Esophagus squamous epithelium (tissue), 5 donors: ENCODE data around the gene TMEM190. TPM values are rescaled to one million over a fixed set of nuclear protein-coding genes. Genes with fewer than 3 reads are reported as not detected.

Experiments
- DNase-seq: peaks from one replicate; lab custom pipeline; 2025; lab: John Stamatoyannopoulos, UW
- H3K27ac ChIP-seq, 4 donors: fragments of 200-600 bp; sonication (generic); one replicate each; pipeline ENCODE4 v1.5.1; 2016 to 2019; ENCODE audit warnings: mild to moderate bottlenecking in 1 of 4
- H3K27me3 ChIP-seq, 4 donors: fragments of 200-600 bp; sonication (generic); 1 replicate in 3 of 4; 2 replicates in 1 of 4; pipeline versions ENCODE4 v1.5.1 to v1.6.0; 2017 to 2021; ENCODE audit warnings: antibody characterized with exemption in 1 of 4
- H3K36me3 ChIP-seq, 3 donors: fragments of 200-600 bp; sonication (generic); one replicate each; pipeline ENCODE4 v1.5.1; 2016 to 2019
- H3K4me1 ChIP-seq, 3 donors: fragments of 200-600 bp; sonication (generic); one replicate each; pipeline ENCODE4 v1.5.1; 2017 to 2019
- H3K4me3 ChIP-seq, 4 donors: fragments of 200-600 bp; sonication (generic); 1 replicate in 3 of 4; 2 replicates in 1 of 4; pipeline ENCODE4 v1.5.1; 2016 to 2019; ENCODE audit warnings: mild to moderate bottlenecking in 2 of 4, moderate library complexity in 1 of 4
- H3K9me3 ChIP-seq, 3 donors: fragments of 200-600 bp; sonication (generic); one replicate each; pipeline ENCODE4 v1.5.1; 2016 to 2019
- POLR2A ChIP-seq, 4 donors: fragments of 450-650 bp; IDR thresholded peaks; one replicate each; pipeline ENCODE4 v1.6.1; 2017; ENCODE audit warnings: antibody characterized with exemption in 4 of 4, mild to moderate bottlenecking in 4 of 4, moderate library complexity in 3 of 4
- WGBS, 2 donors: methylation state at CpG; one replicate each; pipeline ENCODE4 v1.1.5; 2018; 5-methylcytosine and 5-hydroxymethylcytosine counted together
- intact Hi-C: fragments of 100-400 bp; cut with DNase I; formaldehyde crosslinking; loops from one replicate; pipeline ENCODE4 v1.15.0; 2022
- total RNA-seq, 4 donors: library from RNA; depleted of rRNA; stranded (reverse); fragments of >200 nt; gene quantifications; one replicate each; pipeline ENCODE4 v1.1.0, GENCODE V29; 2016
- TF ChIP-seq, protein P1 (sequence below), 6 experiments: fragments of 450-650 bp in 4 of 6; fragments of 200-600 bp in 2 of 6; sonication (generic) in 2 of 6; IDR thresholded peaks; one replicate each; pipeline ENCODE4 v1.5.1; 2016 to 2019; ENCODE audit warnings: antibody characterized with exemption in 6 of 6, mild to moderate bottlenecking in 4 of 6, moderate library complexity in 4 of 6
- donor health status: DM: yes; HTN: yes; CAD: no.

Gene TMEM190
- total RNA-seq, 4 donors from 2014 or later = not detected

DNA sequence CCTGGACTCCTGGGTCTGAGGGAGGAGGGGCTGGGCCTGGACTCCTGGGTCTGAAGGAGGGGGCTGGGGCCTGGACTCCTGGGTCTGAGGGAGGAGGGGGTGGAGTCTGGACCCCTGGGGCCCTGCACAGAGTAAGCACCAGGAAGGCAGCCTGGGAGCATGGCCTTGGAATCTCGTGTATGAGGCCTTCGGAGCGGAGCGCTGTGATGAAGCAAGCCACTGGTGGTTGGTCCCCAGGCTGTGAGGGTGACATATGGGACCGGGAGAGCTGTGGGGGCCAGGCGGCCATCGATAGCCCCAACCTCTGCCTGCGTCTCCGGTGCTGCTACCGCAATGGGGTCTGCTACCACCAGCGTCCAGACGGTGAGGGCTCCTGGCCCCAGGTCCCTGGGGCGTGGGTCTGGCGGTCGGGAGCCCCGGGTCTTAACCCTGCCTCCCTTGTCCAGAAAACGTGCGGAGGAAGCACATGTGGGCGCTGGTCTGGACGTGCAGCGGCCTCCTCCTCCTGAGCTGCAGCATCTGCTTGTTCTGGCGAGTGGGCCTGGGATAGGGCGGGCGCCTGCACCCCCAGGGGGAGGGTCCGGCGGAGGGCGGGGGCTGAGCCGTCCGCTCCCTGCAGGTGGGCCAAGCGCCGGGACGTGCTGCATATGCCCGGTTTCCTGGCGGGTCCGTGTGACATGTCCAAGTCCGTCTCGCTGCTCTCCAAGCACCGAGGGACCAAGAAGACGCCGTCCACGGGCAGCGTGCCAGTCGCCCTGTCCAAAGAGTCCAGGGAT lies 918 bp downstream of the TMEM190 start:
- no peak for DNase-seq
- intact Hi-C loops = loop anchor here (10.0 kb wide), 1 partner anchor 73 kb away; no protein-coding TSS in a partner anchor
- TF ChIP-seq POLR2A (IDR thresholded peaks at IDR 0.05) = no peak
- TF ChIP-seq, protein P1, sequence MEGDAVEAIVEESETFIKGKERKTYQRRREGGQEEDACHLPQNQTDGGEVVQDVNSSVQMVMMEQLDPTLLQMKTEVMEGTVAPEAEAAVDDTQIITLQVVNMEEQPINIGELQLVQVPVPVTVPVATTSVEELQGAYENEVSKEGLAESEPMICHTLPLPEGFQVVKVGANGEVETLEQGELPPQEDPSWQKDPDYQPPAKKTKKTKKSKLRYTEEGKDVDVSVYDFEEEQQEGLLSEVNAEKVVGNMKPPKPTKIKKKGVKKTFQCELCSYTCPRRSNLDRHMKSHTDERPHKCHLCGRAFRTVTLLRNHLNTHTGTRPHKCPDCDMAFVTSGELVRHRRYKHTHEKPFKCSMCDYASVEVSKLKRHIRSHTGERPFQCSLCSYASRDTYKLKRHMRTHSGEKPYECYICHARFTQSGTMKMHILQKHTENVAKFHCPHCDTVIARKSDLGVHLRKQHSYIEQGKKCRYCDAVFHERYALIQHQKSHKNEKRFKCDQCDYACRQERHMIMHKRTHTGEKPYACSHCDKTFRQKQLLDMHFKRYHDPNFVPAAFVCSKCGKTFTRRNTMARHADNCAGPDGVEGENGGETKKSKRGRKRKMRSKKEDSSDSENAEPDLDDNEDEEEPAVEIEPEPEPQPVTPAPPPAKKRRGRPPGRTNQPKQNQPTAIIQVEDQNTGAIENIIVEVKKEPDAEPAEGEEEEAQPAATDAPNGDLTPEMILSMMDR (IDR thresholded peaks at IDR 0.05) = no peak
- H3K4me3 ChIP-seq = no peak overlapping the region
- no peaks in the 10 kb centered on the region for H3K9me3 ChIP-seq
- H3K27me3 ChIP-seq = peaks cover 0 to 56% (median 15%) of the 10 kb centered on the region in 4 donors
- H3K36me3 ChIP-seq = no peaks in the 10 kb centered on the region
- WGBS, 2 donors = 17 to 22% methylated on average over 3 to 7 of the region's 43 CpGs
- no peak overlapping the region for H3K27ac ChIP-seq
- peaks cover 0 to 35% (median 3%) of the 10 kb centered on the region in 3 donors for H3K4me1 ChIP-seq

DNA sequence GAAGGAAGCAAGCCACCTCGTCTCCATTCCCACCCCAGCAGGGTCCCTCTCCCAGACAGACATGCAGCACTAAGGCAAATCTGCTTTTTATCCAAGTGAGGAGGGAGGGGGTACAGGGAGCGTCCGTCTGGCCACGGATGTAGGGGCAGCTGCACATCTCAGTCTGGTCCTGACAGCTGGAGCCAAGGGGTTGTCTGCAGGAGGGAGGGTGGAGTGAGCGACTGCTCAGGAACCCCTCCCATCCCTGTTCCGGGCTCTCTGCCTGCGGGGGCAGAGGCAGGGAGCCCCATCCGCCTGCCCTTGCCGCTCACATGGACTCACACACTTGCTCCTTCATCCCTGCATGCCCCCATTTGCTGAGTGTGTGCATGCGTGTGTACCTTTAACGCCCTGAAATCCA lies 2.5 kb downstream of the TMEM190 start:
- TF ChIP-seq, protein P1 (IDR thresholded peaks at IDR 0.05) = no peak
- TF ChIP-seq POLR2A (IDR thresholded peaks at IDR 0.05) = no peak
- no peak for DNase-seq
- intact Hi-C loops = loop anchor here (10.0 kb wide), 1 partner anchor 74 kb away; no protein-coding TSS in a partner anchor
- peaks cover 2 to 39% (median 8%) of the 10 kb centered on the region in 3 donors for H3K4me1 ChIP-seq
- H3K36me3 ChIP-seq = no peaks in the 10 kb centered on the region
- no peak overlapping the region for H3K4me3 ChIP-seq
- H3K27ac ChIP-seq = no peak overlapping the region
- H3K9me3 ChIP-seq = no peaks in the 10 kb centered on the region
- WGBS, 2 donors = 17 to 66% methylated on average over 2 to 5 of the region's 11 CpGs
- peaks cover 0 to 40% (median 4%) of the 10 kb centered on the region in 4 donors for H3K27me3 ChIP-seq

DNA sequence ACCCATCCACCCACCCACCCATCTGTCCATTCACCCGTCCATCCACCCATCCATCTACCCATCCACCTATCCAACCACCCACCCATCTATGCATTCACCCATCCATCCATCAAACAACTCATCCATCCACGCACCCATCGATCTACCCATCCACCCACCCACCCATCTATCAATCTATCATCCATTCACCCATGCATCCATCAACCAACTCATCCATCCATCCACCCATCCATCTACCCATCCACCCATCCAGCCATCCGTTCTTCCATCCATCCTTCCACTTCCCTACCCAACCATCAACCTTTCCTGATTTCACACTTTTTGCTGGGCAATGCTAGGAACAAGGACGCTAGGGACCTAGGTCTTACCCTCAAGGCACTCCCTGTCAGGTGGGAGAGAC lies 5.4 kb downstream of the TMEM190 start:
- no peak for TF ChIP-seq POLR2A (IDR thresholded peaks at IDR 0.05)
- TF ChIP-seq, protein P1 (IDR thresholded peaks at IDR 0.05) = no peak
- peaks cover 0 to 7% (median 0%) of the 10 kb centered on the region in 3 donors for H3K36me3 ChIP-seq
- no peak for DNase-seq
- H3K4me1 ChIP-seq = peaks cover 15 to 41% (median 19%) of the 10 kb centered on the region in 3 donors
- H3K9me3 ChIP-seq = no peaks in the 10 kb centered on the region
- WGBS, 2 donors = 96 to 97% methylated on average over 5 of the region's 5 CpGs
- H3K27me3 ChIP-seq = peaks cover 0 to 11% (median 0%) of the 10 kb centered on the region in 4 donors
- intact Hi-C loops = no loop called here
- no peak overlapping the region for H3K4me3 ChIP-seq
- H3K27ac ChIP-seq = no peak overlapping the region

DNA sequence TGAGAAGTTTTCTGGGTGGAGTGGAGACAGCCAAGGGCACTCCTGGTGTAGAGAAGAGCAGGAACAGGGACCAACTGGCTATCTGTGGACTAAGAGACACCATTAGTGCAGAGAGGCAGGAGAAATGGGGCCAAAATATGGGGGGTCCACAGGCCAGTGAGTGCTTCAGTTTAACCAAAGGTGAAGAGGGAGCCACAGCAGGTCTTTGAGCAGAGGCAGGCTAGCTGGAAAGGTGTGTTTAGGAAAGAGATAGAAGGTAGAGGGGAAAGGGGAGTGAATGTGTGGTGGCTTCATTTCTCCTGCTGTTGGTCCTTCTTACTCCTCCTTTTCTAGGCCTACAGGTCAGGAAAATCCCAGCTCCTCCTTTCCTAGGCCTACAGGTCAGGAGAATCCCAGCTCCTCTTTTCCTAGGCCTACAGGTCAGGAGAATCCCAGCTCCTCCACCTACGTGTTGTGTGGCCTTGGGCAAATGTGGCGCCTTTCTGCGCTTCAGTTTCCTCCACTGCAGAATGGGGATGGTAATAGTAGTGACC lies 6.0 kb downstream of the TMEM190 start:
- WGBS, 2 donors = 90 to 93% methylated on average over 3 of the region's 3 CpGs
- no peak overlapping the region for H3K4me3 ChIP-seq
- no peak for TF ChIP-seq POLR2A (IDR thresholded peaks at IDR 0.05)
- TF ChIP-seq, protein P1 (IDR thresholded peaks at IDR 0.05) = no peak
- DNase-seq = no peak
- H3K27ac ChIP-seq = no peak overlapping the region
- peaks cover 0 to 6% (median 0%) of the 10 kb centered on the region in 4 donors for H3K27me3 ChIP-seq
- peaks cover 21 to 45% (median 25%) of the 10 kb centered on the region in 3 donors for H3K4me1 ChIP-seq
- H3K36me3 ChIP-seq = peaks cover 0 to 13% (median 0%) of the 10 kb centered on the region in 3 donors
- intact Hi-C loops = no loop called here
- H3K9me3 ChIP-seq = no peaks in the 10 kb centered on the region
